T-cell (primary cell): Measurements from ENCODE around the gene ATAD2B. TPM values are rescaled to one million over a fixed set of nuclear protein-coding genes. Genes with fewer than 3 reads are reported as not detected.

Source experiments
- ATAC-seq, 4 experiments: fragments of 200-7000 bp in 3 of 4; fragments of 150-1000 bp in 1 of 4; cut with Tn5 transposase; replicated peaks in 1 of 4; 1 replicate in 3 of 4; 2 replicates in 1 of 4; pipeline ENCODE4 v1.10.0; 2021; ENCODE audit warnings: moderate library complexity in 3 of 4, mild to moderate bottlenecking in 2 of 4, moderate number of reproducible peaks in 1 of 4
- CTCF ChIA-PET, 2 donors: fragments of 300-600 bp; sonication (Branson Sonifier 250); formaldehyde crosslinking; loops; one replicate each; lab custom pipeline; 2022; ENCODE audit warnings: antibody characterized with exemption in 2 of 2; lab: Charles Lee
- POLR2A ChIA-PET, 2 donors: fragments of 300-600 bp; sonication (Branson Sonifier 250); formaldehyde crosslinking; loops; one replicate each; lab custom pipeline; 2022; ENCODE audit warnings: antibody characterized with exemption in 2 of 2; lab: Charles Lee
- DNase-seq, 35 experiments: peaks; one replicate each; pipeline versions ENCODE4 v3.0.0 to v3.0.0-alpha.2; 2013 to 2023
- H3K27ac ChIP-seq: one replicate; pipeline ENCODE4 v1.5.1; 2013; ENCODE audit warnings: low read length
- H3K27me3 ChIP-seq, 2 experiments: replicated peaks in 1 of 2; 1 replicate in 1 of 2; 2 replicates in 1 of 2; pipeline versions ENCODE4 v1.6.1 to v1.7.0; 2013; ENCODE audit warnings: low read length in 1 of 2, mixed read lengths in 1 of 2; ENCODE audit not compliant: control insufficient read depth in 2 of 2, insufficient read depth in 2 of 2; ENCODE audit errors: extremely low read depth in 1 of 2
- H3K36me3 ChIP-seq, 2 donors: 1 replicate in 1 of 2; 2 replicates in 1 of 2; pipeline versions ENCODE4 v1.6.1 to v1.7.0; 2013; ENCODE audit warnings: low read length in 1 of 2; ENCODE audit not compliant: control insufficient read depth in 2 of 2, insufficient read depth in 1 of 2; ENCODE audit errors: extremely low read depth in 1 of 2
- H3K4me1 ChIP-seq, 2 experiments: 1 replicate in 1 of 2; 2 replicates in 1 of 2; pipeline versions ENCODE4 v1.6.1 to v1.7.0; 2013; ENCODE audit warnings: low read length in 2 of 2, mixed read lengths in 1 of 2; ENCODE audit not compliant: insufficient read depth in 2 of 2, control insufficient read depth in 1 of 2; ENCODE audit errors: extremely low read depth in 1 of 2
- H3K4me3 ChIP-seq, 2 donors: 1 replicate in 1 of 2; 2 replicates in 1 of 2; pipeline versions ENCODE4 v1.5.1 to v1.7.0; 2013; ENCODE audit warnings: mild to moderate bottlenecking in 2 of 2, low read length in 1 of 2, moderate library complexity in 1 of 2; ENCODE audit not compliant: control insufficient read depth in 1 of 2; ENCODE audit errors: extremely low read depth in 1 of 2
- H3K9me3 ChIP-seq: 2 replicates; pipeline ENCODE4 v1.7.0; 2013
- H3K27ac Mint-ChIP-seq, 2 donors: one replicate each; pipeline ENCODE4 v1.8.0; 2020 to 2021; ENCODE audit warnings: mild to moderate bottlenecking in 2 of 2, mixed read lengths in 2 of 2
- H3K27me3 Mint-ChIP-seq, 2 donors: one replicate each; pipeline ENCODE4 v1.8.0; 2021 to 2022; ENCODE audit warnings: mixed read lengths in 2 of 2
- H3K36me3 Mint-ChIP-seq: one replicate; pipeline ENCODE4 v1.8.0; 2021; ENCODE audit warnings: mixed read lengths
- H3K4me1 Mint-ChIP-seq, 3 donors: one replicate each; pipeline ENCODE4 v1.8.0; 2020 to 2022; ENCODE audit warnings: mixed read lengths in 3 of 3, mild to moderate bottlenecking in 1 of 3
- H3K4me3 Mint-ChIP-seq, 3 donors: one replicate each; pipeline ENCODE4 v1.8.0; 2020 to 2022; ENCODE audit warnings: mild to moderate bottlenecking in 3 of 3, mixed read lengths in 3 of 3, moderate library complexity in 3 of 3
- H3K9me3 Mint-ChIP-seq, 3 donors: one replicate each; pipeline ENCODE4 v1.8.0; 2020 to 2022; ENCODE audit warnings: mixed read lengths in 3 of 3
- WGBS: methylation state at CpG from one replicate; pipeline ENCODE4 v1.1.5; 2013; ENCODE audit warnings: missing lambda C conversion rate; ENCODE audit not compliant: insufficient coverage; 5-methylcytosine and 5-hydroxymethylcytosine counted together
- total RNA-seq, 35 experiments: library from RNA in 6 of 35; stranded (reverse) in 6 of 35; fragments of 120-200 nt in 1 of 35; gene quantifications; one replicate each; pipeline versions ENCODE4 v1.2.1 to v1.2.4 and lab custom pipeline; 2013 to 2026

Gene ATAD2B
- total RNA-seq, 5 donors from 2014 or later (not counting 1 experiment from before 2014, with no cell fraction given), result 33.9 to 49.3 (median 40.6) TPM

GRCh38 chr2:23918837-23919489 lies 8.0 kb downstream of the ATAD2B start:
- Mint-ChIP-seq H3K27ac (peak overlapping the region in 1 of 2 donors; percentile 23), H3K4me3 (peak overlapping the region in 1 of 3 donors; percentile 19), H3K9me3 (no peaks in the 10 kb centered on the region), H3K36me3 (no peaks in the 10 kb centered on the region), H3K27me3 (no peaks in the 10 kb centered on the region), H3K4me1 (peaks cover 71 to 84% (median 82%) of the 10 kb centered on the region in 3 donors)
- DNase-seq (no peak), ATAC-seq (no peak)
- H3K4me3 ChIP-seq, result no peak overlapping the region
- no peak overlapping the region for H3K27ac ChIP-seq
- ChIA-PET POLR2A (no interaction called here), CTCF (interaction anchor here in 1 of 2 donors (0.6 kb wide), 1 partner anchor 449 kb away, joined by 5 read pairs; no protein-coding TSS in a partner anchor)
- no peaks in the 10 kb centered on the region for H3K9me3 ChIP-seq
- 67% methylated on average over 1 of the region's 8 CpGs for WGBS
- peaks cover 16 to 17% of the 10 kb centered on the region in 2 experiments for H3K4me1 ChIP-seq
- H3K36me3 ChIP-seq, result no peaks in the 10 kb centered on the region
- H3K27me3 ChIP-seq, result no peaks in the 10 kb centered on the region

- no CpG with 5 or more reads among the region's 3 CpGs for WGBS
- Mint-ChIP-seq H3K9me3 (no peaks in the 10 kb centered on the region), H3K4me1 (peaks cover 65 to 79% (median 77%) of the 10 kb centered on the region in 3 donors), H3K36me3 (peaks cover 5% of the 10 kb centered on the region), H3K4me3 (peak overlapping the region in 2 of 3 donors; percentile 8 to 41), H3K27me3 (no peaks in the 10 kb centered on the region), H3K27ac (peak overlapping the region; percentile 65 to 75)
- Histone ChIP-seq H3K27ac (no peak overlapping the region), H3K4me3 (no peak overlapping the region), H3K9me3 (no peaks in the 10 kb centered on the region), H3K36me3 (no peaks in the 10 kb centered on the region), H3K4me1 (peaks cover 17 to 18% of the 10 kb centered on the region in 2 experiments), H3K27me3 (no peaks in the 10 kb centered on the region)
- peak; percentile 54 to 72 (median 70) for ATAC-seq
- ChIA-PET CTCF (no interaction called here), POLR2A (no interaction called here)
- DNase-seq, result peak in 5 of 35 experiments; percentile 8 to 30 (median 9)
Measured at GRCh38 chr2:23916727-23917405, 10.1 kb downstream of the ATAD2B start.

GRCh38 chr2:23915327-23915726 lies 11.6 kb downstream of the ATAD2B start:
- H3K4me1 ChIP-seq, result peaks cover 16 to 18% of the 10 kb centered on the region in 2 experiments
- no peak overlapping the region for H3K27ac Mint-ChIP-seq
- H3K27me3 Mint-ChIP-seq, result no peaks in the 10 kb centered on the region
- no peaks in the 10 kb centered on the region for H3K36me3 ChIP-seq
- no peaks in the 10 kb centered on the region for H3K9me3 ChIP-seq
- ChIA-PET POLR2A (no interaction called here), CTCF (no interaction called here)
- no peaks in the 10 kb centered on the region for H3K27me3 ChIP-seq
- DNase-seq (no peak), ATAC-seq (no peak)
- peaks cover 6% of the 10 kb centered on the region for H3K36me3 Mint-ChIP-seq
- WGBS, result 96% methylated on average over 4 of the region's 7 CpGs
- peaks cover 61 to 77% (median 64%) of the 10 kb centered on the region in 3 donors for H3K4me1 Mint-ChIP-seq
- no peaks in the 10 kb centered on the region for H3K9me3 Mint-ChIP-seq
- no peak overlapping the region for H3K4me3 ChIP-seq
- no peak overlapping the region for H3K4me3 Mint-ChIP-seq
- no peak overlapping the region for H3K27ac ChIP-seq

- CTCF ChIA-PET, result interaction anchor here in 1 of 2 donors (0.7 kb wide), 1 partner anchor 190 kb away, joined by 4 read pairs; no protein-coding TSS in a partner anchor
- H3K9me3 Mint-ChIP-seq, result no peaks in the 10 kb centered on the region
- Histone ChIP-seq H3K4me1 (peaks cover 7 to 11% of the 10 kb centered on the region in 2 experiments), H3K27me3 (no peaks in the 10 kb centered on the region), H3K4me3 (no peak overlapping the region), H3K27ac (no peak overlapping the region), H3K9me3 (no peaks in the 10 kb centered on the region), H3K36me3 (no peaks in the 10 kb centered on the region)
- no CpG with 5 or more reads among the region's 3 CpGs for WGBS
- ATAC-seq, result no peak
- peaks cover 39 to 54% (median 43%) of the 10 kb centered on the region in 3 donors for H3K4me1 Mint-ChIP-seq
- no peak overlapping the region for H3K4me3 Mint-ChIP-seq
- POLR2A ChIA-PET, result no interaction called here
- no peak for DNase-seq
- no peaks in the 10 kb centered on the region for H3K27me3 Mint-ChIP-seq
- peak overlapping the region in 1 of 2 donors; percentile 34 for H3K27ac Mint-ChIP-seq
- peaks cover 6% of the 10 kb centered on the region for H3K36me3 Mint-ChIP-seq
Measured at GRCh38 chr2:23912054-23912453, 14.9 kb downstream of the ATAD2B start.

- H3K27me3 Mint-ChIP-seq, result no peaks in the 10 kb centered on the region
- ChIA-PET CTCF (interaction anchor here in 1 of 2 donors (1.2 kb wide), 1 partner anchor 81 kb away, joined by 3 read pairs; no protein-coding TSS in a partner anchor), POLR2A (interaction anchor here in 1 of 2 donors (1.3 kb wide), 1 partner anchor 21 kb away, joined by 3 read pairs; no protein-coding TSS in a partner anchor)
- DNase-seq, result no peak
- ATAC-seq, result no peak
- no peak overlapping the region for H3K27ac Mint-ChIP-seq
- H3K9me3 Mint-ChIP-seq, result no peaks in the 10 kb centered on the region
- H3K36me3 Mint-ChIP-seq, result no peaks in the 10 kb centered on the region
- no peaks in the 10 kb centered on the region for H3K27me3 ChIP-seq
- WGBS, result 100% methylated on average over 1 of the region's 2 CpGs
- peaks cover 49 to 54% (median 49%) of the 10 kb centered on the region in 3 donors for H3K4me1 Mint-ChIP-seq
- H3K4me3 ChIP-seq, result no peak overlapping the region
- H3K36me3 ChIP-seq, result no peaks in the 10 kb centered on the region
- no peaks in the 10 kb centered on the region for H3K9me3 ChIP-seq
- no peak overlapping the region for H3K4me3 Mint-ChIP-seq
- peaks cover 0 to 5% of the 10 kb centered on the region in 2 experiments for H3K4me1 ChIP-seq
- H3K27ac ChIP-seq, result no peak overlapping the region
Measured at GRCh38 chr2:23905155-23905554, 21.8 kb downstream of the ATAD2B start.

GRCh38 chr2:23904692-23905091 lies 22.2 kb downstream of the ATAD2B start:
- ATAC-seq (no peak), DNase-seq (no peak)
- CTCF ChIA-PET, result interaction anchor here in 1 of 2 donors (1.2 to 1.9 kb wide), 2 partner anchors 22 to 81 kb away, joined by 3 to 7 read pairs; partner anchors contain the start of gene ATAD2B
- no CpG with 5 or more reads among the region's 2 CpGs for WGBS
- POLR2A ChIA-PET, result interaction anchor here in 1 of 2 donors (1.3 kb wide), 1 partner anchor 21 kb away, joined by 3 read pairs; no protein-coding TSS in a partner anchor
- no peak overlapping the region for H3K4me3 ChIP-seq
- H3K27ac ChIP-seq, result no peak overlapping the region
- Mint-ChIP-seq H3K9me3 (no peaks in the 10 kb centered on the region), H3K4me3 (no peak overlapping the region), H3K27ac (no peak overlapping the region), H3K4me1 (peaks cover 49 to 54% (median 50%) of the 10 kb centered on the region in 3 donors), H3K36me3 (no peaks in the 10 kb centered on the region), H3K27me3 (no peaks in the 10 kb centered on the region)
- no peaks in the 10 kb centered on the region for H3K27me3 ChIP-seq
- peaks cover 0 to 5% of the 10 kb centered on the region in 2 experiments for H3K4me1 ChIP-seq
- no peaks in the 10 kb centered on the region for H3K36me3 ChIP-seq
- H3K9me3 ChIP-seq, result no peaks in the 10 kb centered on the region
